Stimulated activated CD8-positive, alpha-beta memory T cell treated with anti-CD3 and anti-CD28 coated beads, Interleukin-4, amount 100 ng/mL, for 4 hours (primary cell): ENCODE measurements around the gene PRKAA2.
"Not testable (repeated sequence)": the region's sequence is repeated elsewhere in the genome, so short reads cannot be mapped to it uniquely, and the experiment has no call there.

Source experiments
- DNase-seq, 2 donors: peaks; one replicate each; pipeline ENCODE4 v3.0.0-alpha.2; 2020; ENCODE audit warnings: low read depth in 2 of 2, low spot score in 1 of 2

PRKAA2 gene

GRCh38 chr1:56644919-56645676 is at the start of gene PRKAA2:
Gene PRKAA2 (plus strand): TSS chr1:56645314. CDS start chr1:56645388, 74 bp downstream.
- no peak for DNase-seq

- DNase-seq: not testable (repeated sequence)
Observed at GRCh38 chr1:56595397-56596191, 49.5 kb upstream of the PRKAA2 start.

- not testable (repeated sequence) for DNase-seq
Observed at GRCh38 chr1:56610097-56610496, 35.0 kb upstream of the PRKAA2 start.

- DNase-seq: not testable (repeated sequence)
Observed at GRCh38 chr1:56610770-56611169, 34.3 kb upstream of the PRKAA2 start.

- DNase-seq: no peak
Observed at GRCh38 chr1:56617141-56617540, 28.0 kb upstream of the PRKAA2 start.

- no peak for DNase-seq
Observed at GRCh38 chr1:56625819-56626440, 19.2 kb upstream of the PRKAA2 start.

- no peak for DNase-seq
Observed at GRCh38 chr1:56626546-56626945, 18.6 kb upstream of the PRKAA2 start.

- no peak for DNase-seq
Observed at GRCh38 chr1:56627019-56627635, 18.0 kb upstream of the PRKAA2 start.

GRCh38 chr1:56627636-56628039 is 17.5 kb upstream of the PRKAA2 start:
- no peak for DNase-seq

- no peak for DNase-seq
Observed at GRCh38 chr1:56630786-56631185, 14.3 kb upstream of the PRKAA2 start.

- no peak for DNase-seq
Observed at GRCh38 chr1:56631901-56632300, 13.2 kb upstream of the PRKAA2 start.

- DNase-seq: no peak
Observed at GRCh38 chr1:56634981-56635380, 10.1 kb upstream of the PRKAA2 start.

- no peak for DNase-seq
Observed at GRCh38 chr1:56638248-56638647, 6.9 kb upstream of the PRKAA2 start.

GRCh38 chr1:56639211-56639610 is 5.9 kb upstream of the PRKAA2 start:
- DNase-seq: no peak

GRCh38 chr1:56643661-56644060 is 1.5 kb upstream of the PRKAA2 start:
- DNase-seq: no peak

- no peak for DNase-seq
Observed at GRCh38 chr1:56644064-56644918, 823 bp upstream of the PRKAA2 start.

- DNase-seq: no peak
Observed at GRCh38 chr1:56645677-56646305, 677 bp downstream of the PRKAA2 start.

GRCh38 chr1:56646611-56647010 is 1.5 kb downstream of the PRKAA2 start:
- no peak for DNase-seq

- DNase-seq: no peak
Observed at GRCh38 chr1:56647106-56647505, 2.0 kb downstream of the PRKAA2 start.

- no peak for DNase-seq
Observed at GRCh38 chr1:56648546-56648945, 3.4 kb downstream of the PRKAA2 start.
